GM19025 (cell line): ENCODE data around the gene TMEM266.

Experiments
- ATAC-seq: cut with Tn5 transposase; IDR thresholded peaks from one replicate; pipeline ENCODE4 v1.9.1; 2021; ENCODE audit warnings: mild to moderate bottlenecking, low read depth, moderate library complexity; ENCODE audit not compliant: unreplicated experiment

Gene TMEM266

DNA sequence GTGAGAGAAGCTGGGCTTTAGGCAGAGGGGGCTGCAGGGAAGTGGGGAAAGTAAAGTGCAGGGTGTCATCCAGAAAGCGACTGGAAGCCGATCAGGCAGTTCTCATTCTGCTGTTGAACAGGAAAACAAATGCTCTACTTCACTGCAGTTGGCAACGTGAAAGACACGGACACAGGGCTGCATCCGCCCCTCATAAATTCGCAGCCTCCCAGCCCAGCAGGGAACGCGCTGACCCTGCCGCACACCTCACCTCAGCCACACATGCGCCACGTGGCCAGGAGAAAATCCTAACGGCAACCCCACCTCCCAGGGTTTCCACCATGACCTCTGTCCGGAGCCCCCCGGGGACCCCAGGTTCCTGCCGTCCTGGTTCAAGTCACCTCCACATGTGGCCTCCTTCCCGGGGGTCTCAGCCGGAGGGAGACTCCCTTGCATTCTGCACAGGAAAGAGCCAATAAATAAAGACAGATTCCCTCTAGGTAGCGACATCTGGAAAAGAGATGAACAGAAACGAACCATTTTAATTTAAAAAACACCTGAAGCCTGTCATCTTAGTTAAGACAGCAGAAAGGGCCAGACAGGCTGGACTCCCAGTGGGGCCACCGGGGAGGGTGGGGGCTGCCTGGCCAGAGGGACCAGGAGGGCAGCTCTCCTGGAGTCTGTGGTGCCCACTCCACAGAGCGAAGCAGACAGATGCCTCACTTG is 118.7 kb downstream of the TMEM266 start:
- no peak for ATAC-seq

DNA sequence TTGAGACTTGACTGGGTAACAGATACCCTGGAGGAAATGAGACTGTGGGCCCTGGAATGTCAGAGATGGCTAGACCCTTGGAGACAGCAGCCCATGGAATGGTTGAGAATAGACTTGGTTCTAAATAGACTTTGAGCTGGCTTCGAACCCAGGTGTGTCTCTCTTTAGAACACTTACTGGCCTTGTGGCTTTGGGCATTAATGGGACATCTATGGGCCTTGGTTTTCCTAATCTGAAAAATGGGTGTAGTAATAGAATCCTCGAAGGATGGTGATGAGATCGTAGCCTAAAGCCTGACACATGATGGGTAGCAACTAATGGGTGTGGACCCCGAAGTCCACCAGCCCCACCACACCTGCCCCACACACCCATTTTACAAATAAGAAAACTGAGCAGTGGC is 119.2 kb downstream of the TMEM266 start:
- ATAC-seq = no peak

DNA sequence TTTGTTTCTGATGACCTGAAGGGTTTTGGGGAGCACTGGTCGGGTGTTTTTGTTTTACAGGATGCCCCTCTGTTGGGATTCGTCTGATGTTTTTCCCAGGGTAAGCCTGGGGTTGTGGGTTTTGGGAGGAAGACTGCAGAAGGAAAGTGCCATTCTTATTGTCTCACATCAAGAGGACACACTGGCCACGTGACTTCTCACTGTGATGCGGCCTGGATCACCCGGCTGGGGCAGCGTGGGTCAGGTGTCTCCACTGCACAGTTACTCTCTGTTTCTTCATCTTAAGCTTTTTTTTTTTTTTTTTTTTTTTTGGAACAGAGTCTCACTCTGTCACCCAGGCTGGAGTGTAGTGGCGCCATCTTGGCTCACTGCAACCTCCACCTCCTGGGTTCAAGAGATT is 120.5 kb downstream of the TMEM266 start:
- no peak for ATAC-seq

DNA sequence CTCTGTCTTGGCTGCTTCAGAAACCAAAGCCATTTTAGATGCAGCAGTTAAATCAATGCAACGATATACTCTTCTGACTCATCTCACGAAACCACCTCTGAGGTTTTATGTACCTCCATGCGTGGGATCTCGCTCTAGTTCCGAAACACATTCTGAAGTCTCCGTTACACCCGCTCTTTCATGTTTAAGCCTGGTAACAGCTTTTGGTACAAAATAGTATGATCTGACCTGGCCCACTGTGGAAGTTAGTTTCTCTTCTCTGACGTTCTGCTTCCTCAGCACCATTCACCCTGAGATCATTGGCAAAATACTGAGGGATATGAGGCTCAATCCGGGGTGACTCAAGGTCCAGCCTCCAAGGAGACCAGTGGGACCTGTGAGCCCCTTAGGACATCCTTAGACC is 121.9 kb downstream of the TMEM266 start:
- peak; percentile 66 for ATAC-seq

DNA sequence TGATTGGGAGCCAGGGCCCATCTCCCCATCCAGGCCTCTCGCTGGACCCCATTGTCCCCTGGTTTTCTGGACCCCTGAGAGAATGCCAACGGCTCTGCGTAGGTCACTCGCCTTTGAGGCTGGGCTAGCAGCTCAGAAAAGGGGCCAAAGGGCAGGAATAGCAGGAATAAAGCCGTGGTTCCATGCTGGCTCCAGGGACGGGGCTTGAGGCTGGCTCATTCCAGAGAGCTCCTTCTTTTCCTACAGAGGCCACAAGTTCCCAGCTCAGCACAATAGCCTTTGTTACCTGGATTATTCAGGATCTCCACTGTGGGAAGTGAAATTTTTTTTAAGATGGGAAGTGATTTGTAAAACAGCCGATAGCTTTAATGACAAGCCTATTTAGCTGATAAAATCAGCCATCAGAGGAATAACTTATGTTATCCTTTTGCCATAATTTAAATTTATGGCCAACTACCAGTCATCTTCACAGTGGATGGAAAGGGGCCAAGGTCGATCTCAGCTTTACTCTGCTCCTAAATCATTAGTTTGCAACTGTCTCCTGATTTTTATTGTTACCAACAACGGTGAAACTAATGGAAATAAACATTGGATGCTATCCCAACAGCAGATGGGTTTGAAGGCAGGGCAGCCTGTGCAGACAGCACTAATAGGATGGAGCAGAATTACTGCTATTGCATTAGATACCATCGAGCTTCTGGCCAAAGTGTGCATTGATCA is 124.3 kb downstream of the TMEM266 start:
- no peak for ATAC-seq

DNA sequence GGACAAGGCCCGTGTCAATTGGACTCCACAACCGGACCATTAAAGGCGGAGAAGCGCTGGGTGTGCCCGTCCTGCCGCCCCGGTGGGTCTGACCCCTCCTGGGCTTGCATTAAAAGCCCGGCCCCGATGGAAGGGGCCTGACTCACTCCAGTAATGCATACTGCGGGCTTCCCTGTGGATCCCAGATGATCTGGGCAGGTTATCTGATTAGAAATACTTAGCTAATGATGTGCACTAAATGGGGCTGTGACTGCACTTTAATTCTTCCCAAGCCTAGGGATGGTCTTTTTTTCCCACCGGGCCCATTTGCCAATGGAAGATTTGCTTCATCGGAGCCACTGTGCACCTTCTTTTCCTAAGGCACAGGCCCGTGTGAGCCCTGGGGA is 124.9 kb downstream of the TMEM266 start:
- ATAC-seq = no peak

DNA sequence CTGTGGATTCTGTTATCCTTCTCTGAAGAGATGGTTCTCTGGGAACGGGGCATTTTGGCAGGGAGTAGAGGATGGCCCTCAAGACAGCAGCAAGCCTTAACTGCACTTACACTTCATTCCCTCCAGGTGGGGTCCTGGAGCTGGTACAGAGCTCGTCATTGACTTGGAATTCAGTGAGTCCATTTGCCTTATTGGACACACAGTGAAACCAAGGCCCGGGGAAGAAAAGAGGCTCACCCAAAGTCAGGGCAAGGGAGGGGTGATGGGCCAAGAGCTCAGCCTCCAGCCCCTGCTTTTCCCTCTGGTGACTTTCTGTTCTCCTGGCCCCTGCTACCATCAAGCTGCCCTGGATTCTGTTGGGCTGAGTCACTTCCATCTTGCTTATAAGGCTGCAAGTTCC is 125.9 kb downstream of the TMEM266 start:
- no peak for ATAC-seq

DNA sequence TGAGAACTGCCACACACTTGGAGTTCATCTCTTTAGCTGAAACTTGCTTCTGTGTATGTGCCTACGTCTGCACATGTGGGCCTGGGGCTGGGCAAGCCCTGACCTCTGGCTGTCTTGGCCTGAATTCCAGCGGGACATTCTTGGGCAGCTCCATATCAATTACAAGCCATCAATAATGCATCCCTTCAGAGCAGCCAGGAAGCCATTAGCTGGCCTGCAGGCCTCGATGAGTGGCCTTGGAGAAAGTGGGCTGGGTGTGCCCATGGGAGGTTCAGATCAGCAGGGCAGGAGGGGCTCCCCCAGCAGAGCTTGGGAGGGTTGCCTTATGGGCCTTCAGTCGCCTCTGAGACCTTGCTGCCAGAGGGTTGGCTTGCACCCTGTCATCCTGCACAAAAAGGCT is 127.4 kb downstream of the TMEM266 start:
- ATAC-seq = no peak

DNA sequence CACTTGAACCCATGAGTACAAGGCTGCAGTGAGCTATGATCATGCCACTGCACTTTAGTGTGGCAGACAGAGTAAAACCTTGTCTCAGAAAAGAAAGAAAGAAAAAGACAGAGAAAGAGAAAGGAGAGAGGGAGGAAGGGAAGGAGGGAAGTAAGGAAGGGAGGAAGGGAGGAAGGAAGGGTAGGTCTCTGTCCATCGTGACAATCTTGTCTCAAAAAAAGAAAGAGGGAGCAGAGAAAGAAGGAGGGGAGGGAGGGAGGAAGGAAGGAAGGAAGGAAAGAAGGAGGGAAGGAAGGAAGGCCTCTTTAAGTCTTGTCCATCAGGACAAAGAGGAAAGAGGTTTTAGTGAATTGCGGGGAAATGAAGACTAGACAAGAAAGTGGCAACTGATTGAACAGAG is 129.3 kb downstream of the TMEM266 start:
- no peak for ATAC-seq

DNA sequence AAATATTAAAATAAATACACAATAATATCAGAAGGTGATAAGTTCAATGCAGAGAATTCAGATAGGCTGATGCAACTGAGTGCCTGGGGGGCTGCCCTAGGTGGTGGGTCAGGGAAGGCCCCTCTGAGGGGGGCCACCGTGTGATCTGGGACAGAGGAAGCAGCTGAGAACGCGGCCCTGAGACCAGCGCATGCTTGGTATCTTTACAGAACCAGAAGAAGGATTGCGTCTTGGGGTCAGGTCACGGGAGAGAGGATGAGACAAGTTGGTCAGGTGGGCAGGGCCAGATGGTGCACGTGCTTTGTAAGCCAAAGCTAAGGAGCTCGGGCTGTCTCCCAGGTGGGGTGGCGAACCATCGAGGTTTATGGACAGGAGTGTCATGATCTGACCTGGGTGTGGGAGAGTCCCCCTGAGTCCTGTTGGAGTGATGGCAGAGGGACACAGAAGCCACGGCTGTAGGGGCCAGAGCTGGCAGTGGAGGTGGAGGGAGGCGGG is 130.3 kb downstream of the TMEM266 start:
- no peak for ATAC-seq

DNA sequence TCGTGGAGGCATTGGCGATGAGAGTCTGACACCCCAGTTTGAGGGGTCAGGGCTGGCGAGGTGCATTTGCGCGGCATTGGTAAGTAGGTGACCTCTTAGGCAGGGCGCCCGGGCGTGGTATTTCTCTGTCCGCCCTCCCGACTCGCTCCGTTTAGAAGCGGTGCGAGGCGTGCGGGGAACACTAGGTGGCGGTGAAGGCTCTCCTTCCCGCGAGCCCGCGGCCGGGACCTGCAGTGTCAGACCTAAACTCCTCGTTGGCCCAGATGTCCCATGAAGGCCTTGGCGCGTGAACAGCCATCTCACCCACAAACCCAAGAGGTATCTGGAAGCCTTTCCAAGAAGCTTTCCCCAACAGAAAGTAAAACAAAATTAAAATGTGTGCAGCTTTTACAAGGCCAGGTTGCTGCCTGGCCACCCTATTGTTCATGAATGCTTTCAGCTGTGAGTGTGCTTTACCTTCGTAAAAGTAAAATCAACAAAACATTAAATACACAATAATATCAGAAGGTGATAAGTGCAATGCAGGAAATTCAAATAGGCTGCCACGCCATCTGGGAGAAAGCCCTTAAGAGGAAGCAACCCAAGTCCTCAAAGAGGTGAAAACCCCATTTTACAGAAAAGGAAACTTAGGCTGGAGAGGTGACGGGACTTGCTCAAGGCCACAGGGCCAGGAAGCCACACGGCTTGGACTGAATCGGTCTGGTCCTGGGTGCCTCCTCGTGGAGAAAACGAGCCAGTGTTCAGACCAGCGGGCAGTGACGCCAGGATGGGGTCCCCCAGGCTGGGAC is 131.2 kb downstream of the TMEM266 start:
- peak; percentile 81 for ATAC-seq

DNA sequence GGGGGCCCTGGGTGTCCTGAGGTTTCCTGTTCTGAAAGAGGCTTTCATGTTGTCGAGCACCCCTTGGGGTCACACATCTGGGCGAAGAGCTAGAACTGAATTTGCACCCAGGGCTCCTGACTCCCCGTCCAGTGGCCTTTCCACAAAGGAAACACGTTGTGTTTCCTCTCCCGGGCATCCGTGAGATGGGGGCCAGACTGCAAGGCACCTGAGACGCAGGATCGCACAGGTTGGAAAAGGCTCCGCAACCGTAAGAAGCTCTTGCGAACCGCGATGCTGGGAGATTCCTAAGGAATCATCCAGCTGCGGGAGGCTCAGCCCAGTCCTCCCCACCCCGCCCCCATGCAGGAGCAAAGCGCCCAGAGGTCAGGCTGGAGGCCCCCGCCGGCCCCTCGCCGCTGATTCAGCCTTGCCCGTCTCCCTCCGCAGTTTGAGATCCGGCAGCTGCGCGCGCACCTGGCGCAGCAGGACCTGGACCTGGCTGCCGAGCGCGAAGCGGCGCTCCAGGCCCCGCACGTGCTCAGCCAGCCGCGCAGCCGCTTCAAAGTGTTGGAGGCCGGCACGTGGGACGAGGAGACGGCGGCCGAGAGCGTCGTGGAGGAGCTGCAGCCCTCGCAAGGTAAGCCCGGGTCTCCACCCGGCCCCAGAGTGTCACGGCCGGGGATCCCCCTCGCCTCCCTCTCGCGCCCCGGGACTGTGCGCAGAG is 131.9 kb downstream of the TMEM266 start:
- ATAC-seq = no peak

DNA sequence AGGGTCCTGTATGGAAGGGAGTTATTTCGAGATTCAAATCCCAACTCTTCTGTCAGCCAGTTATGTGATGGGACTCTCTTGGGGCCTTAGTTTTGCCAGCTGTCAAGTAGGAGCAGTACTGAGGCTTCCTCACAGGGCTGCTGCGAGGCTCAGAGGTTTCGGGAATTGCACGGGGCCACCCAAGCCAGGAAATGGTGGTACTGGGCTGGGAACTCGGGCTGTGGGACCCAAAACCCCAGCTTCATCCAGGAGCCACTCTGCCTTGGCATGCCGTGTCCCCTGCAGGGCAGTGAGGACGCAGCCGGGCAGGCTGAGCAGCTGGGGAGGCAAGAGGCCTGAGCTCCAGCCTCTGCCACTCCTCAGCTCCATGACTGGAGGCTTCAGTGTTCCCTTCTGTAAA is 132.9 kb downstream of the TMEM266 start:
- ATAC-seq = no peak

DNA sequence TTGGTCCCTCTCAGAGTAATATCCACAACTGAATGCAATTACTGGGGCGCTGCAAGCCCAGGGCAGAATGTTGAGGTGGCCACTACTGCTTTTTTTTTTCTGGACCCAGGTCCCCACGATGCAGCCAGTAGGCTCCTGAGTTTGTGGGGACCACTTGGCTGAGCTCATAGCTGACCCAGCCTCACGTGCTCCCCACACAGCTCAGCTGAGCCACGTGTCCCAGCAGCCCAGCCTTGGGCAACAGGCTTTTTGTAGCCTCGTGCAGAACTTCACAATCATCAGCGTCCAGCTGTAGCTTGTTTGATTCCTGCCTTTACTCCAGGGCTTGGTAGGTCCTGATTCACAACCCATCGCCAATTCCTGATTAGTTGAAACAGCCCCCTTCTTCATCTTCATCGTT is 134.1 kb downstream of the TMEM266 start:
- ATAC-seq = no peak

DNA sequence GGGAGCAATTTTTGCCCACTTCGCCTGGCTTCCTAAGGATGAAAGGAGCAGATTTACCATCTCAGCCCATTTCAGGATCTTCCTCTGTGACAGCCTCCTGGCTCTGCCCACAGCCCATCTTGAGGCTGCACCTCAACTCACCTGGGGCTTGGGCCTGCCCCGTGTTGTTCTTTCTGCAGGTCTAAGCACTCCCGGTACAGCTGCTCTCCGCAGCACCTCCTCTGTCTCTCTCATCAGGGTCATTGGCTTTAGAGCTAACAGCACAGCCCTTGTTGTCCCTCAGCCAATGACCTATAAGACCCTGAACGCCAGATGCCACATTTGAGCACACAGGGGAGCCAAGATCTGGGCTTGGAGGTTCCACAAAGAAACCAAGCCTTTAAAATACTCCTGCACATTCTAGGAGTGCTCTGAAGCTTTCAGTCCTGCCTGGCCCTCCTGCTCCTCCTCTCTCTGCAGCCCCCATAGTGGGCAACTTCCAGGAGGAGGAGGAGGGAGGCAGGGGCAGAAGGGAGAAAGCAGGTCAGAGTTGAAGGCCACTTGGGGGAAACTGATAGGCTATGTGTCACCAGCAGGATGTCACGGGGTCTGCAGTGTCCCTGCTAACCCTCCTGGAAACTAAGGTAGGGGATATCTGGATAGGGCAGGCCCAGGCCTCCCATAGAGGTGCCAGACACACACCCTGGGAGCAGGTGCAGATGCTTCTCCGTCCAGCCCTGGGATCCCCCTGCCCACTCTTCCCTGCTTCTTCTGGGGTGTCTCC is 135.9 kb downstream of the TMEM266 start:
- ATAC-seq = no peak

DNA sequence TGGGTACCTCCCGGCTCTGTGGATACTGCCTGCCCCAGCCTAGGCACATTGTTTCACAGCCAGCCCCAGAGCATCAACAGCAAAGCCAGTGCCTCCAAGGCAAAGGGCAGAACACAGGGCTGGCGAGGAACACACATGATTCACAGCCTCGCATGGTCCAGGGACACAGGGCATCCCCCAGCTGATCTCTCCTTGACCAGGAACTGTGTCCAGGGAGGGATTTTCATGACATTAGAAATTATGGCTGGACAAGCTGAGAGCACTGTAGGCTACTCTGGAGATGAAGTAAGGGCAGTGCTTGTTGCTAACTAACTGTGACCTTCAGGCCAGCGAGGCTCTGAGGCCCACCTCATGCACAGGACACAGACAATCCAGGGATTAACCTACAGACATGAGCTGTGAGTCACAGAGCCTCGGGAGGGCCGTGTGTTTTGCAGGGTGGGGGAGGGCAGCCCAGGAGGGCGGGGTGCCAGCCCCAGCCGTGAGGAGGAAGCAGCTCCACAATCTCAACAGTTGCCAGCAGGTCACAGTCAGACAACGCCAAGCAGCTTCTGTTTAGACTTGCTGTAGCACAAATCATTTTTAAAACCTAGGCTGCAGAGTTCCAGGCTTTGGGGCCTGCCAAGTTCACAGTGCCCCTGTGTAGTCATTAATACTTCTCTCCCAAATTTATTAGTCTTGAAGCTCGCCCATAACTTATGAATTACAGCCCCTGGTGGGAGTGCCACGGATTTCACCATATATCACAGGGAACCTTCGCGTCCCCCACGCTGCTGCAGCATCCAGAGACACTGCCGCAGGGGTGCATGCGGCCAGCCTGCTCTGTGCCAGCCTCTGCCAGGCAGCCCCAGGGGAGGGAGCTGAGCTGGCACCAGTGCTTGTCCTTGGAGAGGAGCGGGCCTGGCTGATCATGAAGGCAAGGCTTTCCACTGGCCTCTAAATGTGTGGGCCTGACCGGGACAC is 136.8 kb downstream of the TMEM266 start:
- ATAC-seq = no peak

DNA sequence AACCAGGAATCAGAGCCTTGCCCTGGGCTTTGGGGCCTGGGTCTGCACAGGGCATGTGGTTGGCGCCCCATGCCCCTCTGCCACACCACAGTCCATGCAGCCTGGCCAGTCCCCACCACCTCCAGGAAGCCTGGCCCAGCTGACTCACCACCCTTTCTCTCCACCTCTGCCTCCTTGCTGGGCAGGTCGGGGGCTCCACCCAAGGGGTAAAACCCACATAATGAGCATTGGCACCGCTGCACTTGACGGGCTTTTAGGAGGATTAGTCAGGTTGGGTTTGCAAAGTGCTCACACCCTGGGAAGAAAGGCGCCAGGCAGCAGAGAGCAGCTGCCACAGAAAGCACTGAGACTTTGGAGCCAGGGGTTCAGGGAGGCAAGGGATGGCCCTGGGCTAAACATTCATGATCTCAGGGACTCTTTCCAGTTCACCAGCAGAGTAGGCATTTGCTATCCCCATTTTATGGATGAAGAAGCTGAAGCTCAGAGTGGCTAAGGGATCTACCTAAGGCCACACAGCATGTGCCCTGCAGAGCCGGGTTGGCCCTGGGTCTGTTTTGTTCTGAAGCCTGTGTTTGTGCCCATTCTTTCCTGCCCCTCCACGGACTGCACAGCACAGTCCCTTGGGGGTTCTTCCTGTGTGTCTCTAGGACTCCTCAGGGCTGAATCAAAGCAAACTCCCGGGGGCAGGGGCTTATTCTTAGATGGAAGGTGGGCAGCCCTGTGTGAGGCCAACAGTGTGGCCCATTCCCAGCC is 138.1 kb downstream of the TMEM266 start:
- no peak for ATAC-seq

DNA sequence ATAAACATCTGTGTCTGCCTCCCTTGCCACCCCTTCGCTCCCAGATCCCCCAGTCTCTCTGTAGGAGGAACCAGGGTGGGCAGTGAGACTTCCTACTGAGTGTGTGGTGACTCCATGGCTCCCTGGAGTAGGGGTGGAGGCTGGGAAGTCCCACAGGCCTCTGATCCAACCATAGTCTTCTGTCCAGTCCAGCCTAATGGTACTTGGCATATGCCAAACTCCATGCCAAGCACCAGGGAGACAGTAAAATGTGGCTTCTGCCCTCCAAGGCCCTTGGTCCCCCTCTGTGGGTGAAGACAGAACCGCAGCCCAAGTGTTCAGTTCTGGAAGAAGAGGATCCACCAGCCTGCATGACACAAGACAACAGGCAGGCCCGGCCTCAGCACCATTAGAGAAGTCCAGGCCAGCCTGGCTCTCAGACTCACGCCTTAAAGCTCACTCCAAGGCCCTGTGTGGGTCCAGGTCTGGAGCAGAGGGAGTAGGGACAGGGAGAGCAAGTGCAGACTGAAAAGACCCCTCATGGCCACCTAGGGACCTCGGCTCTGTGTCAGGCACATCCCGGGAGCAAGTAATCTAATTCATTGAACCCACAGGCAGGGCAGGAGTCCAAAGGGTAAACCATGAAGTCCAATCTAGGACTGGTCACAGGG is 138.8 kb downstream of the TMEM266 start:
- ATAC-seq = no peak
